GM21367 (cell line): ENCODE data around the gene FSTL4.

ENCODE experiments used
- ATAC-seq: cut with Tn5 transposase; IDR thresholded peaks from one replicate; pipeline ENCODE4 v1.9.1; 2021; ENCODE audit not compliant: unreplicated experiment

The FSTL4 gene

GRCh38 chr5:133277744-133278143, 334.6 kb downstream of the FSTL4 start:
- ATAC-seq, result no peak

DNA sequence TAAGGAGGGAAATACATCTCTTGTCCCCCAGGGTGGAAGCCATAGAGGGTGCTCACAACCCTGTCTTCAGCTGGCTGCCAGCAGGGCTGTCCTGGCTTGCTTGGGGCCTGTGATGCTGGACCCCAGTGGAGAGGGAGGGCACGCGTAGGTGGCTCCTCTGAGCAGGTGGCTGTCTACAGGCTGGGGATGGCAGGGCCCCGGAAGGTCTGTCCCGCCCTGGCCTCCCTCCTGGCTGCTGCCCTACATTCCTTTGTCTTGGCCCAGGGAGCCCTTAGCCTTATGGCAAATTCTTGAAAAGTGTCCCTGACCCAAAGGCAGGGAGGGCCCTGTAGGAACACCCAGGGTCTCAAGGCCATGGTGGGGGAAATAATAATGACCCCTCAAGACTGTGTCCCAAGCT, 336.2 kb downstream of the FSTL4 start:
- ATAC-seq, result no peak

GRCh38 chr5:133275631-133276030, 336.7 kb downstream of the FSTL4 start:
- ATAC-seq, result no peak

DNA sequence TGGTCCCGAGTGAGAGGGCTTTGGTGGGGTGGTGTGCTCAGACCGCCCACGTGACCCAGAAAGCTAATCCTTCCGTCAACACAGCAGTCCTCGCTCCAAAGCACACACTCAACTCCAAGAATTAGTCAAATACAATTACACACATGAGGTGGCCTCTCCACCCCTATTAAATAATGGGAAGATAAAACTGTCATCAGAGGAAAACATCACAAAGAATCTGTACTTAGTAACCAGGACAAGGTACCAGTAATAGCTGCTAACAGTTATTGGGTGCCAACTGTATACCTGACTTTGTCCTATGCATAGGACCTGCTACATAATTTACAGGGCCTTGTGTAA, 337.8 kb downstream of the FSTL4 start:
- ATAC-seq, result no peak

- ATAC-seq, result no peak
Observed at GRCh38 chr5:133273661-133274596, 338.4 kb downstream of the FSTL4 start.

DNA sequence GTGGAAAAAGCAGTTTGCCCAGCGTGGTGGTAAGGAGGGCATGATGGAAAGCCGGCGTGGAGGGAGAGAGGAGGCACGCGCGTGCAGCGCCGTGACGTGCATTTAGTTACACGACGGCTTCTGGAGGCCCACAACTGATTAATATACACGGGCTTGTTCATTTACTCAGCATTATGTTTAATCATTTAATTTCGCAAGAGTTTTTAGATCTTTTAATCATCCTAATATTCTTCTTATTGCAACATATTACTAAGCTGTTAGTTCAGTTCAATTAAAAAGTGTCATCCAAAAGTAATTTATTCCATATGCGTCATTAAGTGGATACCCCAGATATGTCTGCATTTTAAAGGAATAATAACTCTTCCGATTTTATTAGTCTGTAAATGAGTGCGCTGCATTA, 340.0 kb downstream of the FSTL4 start:
- no peak for ATAC-seq

GRCh38 chr5:133271606-133272005, 340.7 kb downstream of the FSTL4 start:
- no peak for ATAC-seq

- no peak for ATAC-seq
Observed at GRCh38 chr5:133269691-133270090, 342.6 kb downstream of the FSTL4 start.

- no peak for ATAC-seq
Observed at GRCh38 chr5:133267601-133268000, 344.7 kb downstream of the FSTL4 start.

GRCh38 chr5:133266966-133267365, 345.4 kb downstream of the FSTL4 start:
- ATAC-seq, result no peak

DNA sequence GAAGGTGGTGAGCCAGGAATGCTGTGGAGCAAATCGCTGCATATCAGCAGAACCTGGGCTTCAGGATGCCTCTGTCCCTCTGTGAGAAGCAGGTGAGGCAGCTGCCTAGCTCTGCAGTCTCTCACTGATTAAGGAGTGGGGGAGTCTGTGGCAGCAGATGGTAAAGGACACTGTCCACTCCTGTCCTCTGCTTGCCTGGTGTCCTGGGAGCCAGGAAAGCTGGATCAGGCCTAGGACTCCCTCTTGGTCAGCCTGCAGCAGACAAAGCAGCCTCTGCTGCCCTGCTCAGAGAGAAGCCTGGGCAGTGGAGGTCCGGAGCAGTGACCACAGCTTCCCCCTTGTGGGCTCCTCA, 345.8 kb downstream of the FSTL4 start:
- no peak for ATAC-seq

GRCh38 chr5:133265720-133266526, 346.4 kb downstream of the FSTL4 start:
- no peak for ATAC-seq

DNA sequence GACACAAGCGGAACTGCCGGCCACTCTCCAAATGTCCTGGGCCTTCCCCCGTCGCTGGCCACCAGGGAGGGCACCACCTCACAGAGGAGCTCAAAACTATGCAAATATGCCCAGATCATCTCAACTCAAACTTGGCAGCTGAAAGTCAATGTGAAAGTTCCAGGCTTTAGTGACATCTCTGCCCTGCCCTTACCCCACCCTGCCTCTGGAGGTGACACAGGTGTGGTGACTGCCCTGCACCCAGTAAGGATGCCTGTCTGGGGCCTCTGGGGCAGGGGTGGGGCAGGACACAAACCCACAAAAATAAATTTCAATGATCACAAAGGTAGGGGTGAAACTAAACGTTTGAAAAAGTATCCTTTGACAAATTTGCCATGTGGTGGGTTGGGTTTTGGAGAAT, 347.1 kb downstream of the FSTL4 start:
- ATAC-seq, result no peak

GRCh38 chr5:133262690-133263089, 349.7 kb downstream of the FSTL4 start:
- no peak for ATAC-seq

DNA sequence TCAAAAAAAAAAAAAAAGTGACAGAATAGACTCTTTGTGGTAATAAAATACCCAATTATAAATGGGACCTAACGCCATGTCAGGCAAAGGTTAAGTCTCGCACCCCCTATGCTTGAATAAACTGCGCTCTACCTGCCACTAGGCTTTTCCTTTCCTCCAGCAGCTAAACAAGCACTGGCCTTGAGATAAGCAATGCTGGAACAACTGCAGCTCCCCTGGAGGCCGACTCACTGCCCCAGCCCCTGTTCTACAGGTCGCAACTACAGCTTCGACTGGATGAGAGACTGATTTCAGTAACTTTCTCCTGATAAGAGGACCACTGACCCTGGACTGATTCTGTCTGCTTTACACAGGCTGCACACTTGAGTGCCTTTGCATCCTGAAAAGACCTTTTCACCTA, 350.3 kb downstream of the FSTL4 start:
- ATAC-seq, result no peak

DNA sequence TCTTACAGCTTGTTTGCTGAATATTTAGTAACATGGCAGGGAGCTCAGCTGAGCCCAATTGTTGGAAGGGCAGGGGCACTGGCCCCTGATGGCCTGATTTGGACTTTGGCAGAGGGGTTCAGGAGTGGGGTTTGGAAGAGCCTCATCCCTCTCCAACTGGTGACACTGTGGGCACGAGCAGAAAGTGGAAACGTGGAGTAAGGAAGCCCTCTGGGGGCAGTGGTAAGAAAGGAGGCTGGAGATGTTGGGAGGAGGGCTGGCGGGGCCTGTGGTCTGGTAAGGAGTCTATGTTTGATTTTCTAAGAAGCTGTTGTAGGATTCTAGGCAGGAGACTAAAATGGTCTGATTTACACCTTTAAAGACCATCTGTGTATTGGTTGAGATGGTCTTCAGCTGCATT, 351.6 kb downstream of the FSTL4 start:
- no peak for ATAC-seq

- ATAC-seq, result no peak
Observed at GRCh38 chr5:133259199-133259997, 352.9 kb downstream of the FSTL4 start.

- no peak for ATAC-seq
Observed at GRCh38 chr5:133257977-133258376, 354.4 kb downstream of the FSTL4 start.

DNA sequence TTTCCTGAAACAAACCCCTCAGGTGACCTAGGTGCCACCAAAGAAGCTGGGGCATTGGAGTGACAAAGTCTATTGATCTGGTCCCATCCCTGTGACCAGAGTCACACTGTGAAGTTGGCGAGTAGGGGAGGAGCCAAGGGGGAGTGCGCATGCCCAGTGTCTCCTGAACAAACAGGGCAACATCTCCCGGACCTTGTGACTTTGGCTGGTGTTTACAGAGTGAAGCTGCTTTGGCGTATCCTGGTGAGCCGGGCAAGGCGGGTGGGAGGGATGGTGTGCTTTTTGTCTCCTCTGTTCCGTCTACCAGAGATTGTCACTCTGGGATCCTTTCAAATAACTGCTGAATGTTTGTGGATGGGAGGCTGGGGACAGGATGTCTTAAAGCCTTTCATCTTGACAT, 356.1 kb downstream of the FSTL4 start:
- no peak for ATAC-seq

DNA sequence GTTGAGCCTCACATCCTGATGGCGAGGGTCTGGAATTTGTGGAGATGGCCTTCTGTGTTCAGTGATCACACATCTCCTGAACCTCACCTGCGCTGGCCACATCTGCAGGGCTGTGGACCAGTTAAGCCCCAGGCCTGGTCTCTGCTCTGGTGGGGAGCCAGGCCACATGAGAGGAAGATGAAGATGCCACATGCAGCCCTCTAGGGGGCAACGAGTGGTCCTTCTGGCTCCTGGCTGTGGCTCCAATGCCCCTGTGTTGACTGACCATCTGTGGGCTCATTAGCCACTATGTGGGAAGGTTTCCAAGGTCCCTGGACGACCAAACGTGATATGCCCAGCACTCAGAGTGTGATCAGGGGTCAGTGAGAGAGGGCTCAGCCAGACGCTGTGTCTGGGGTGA, 357.5 kb downstream of the FSTL4 start:
- no peak for ATAC-seq

GRCh38 chr5:133253671-133254070, 358.7 kb downstream of the FSTL4 start:
- ATAC-seq, result no peak
